ENCODE results near the gene CLP1.

CLP1 gene

DNA sequence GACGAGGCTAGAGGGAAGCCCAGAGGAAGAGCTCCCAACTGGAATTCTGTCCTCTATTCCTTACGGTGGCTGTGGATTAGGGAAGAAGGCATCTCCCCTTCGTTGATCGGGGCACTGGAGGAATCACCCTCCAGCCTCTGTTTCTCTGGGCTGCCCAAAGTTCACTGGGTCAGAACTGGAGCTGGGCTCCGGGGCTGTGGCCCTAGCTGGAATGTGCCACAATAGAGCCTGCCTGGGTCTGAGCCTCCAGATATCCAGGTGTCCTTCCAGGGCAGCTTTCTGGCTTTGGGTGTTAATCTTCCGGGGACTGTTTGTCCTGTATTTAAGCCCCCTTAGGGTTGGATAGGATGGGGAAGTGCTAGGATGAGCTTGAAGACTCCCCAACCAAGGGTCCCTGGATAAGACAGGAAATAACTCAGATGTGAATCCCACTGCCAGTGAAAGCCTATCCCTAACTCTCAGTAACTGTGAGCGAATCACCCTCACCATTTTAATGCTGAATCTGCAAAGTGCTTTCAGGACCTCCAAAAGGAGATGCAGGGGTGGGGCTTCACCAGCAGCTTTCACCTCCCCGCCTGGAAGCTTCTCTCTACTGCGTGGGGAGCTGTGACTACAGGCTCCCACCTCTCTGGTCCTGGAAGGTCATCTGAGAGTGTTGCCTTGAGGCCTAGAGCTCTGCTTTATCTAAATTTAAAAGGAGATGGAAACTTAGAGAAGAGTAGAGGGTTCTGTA is 17.3 kb upstream of the CLP1 start:
- no peaks in the 10 kb centered on the region for H3K9me3 ChIP-seq (ENCODE audit: insufficient read depth, low read depth, low read length)
- H3K27ac ChIP-seq (ENCODE audit: low read depth, low read length), result peak overlapping the region; percentile 96
- H3K23ac ChIP-seq (ENCODE audit: low read length), result no peak overlapping the region
- peak overlapping the region; percentile 78 for H4K91ac ChIP-seq (ENCODE audit: low read depth, low read length)
- WGBS (ENCODE audit: extremely low coverage, insufficient coverage, insufficient read length), result no CpG with 5 or more reads among the region's 9 CpGs
- H3K4ac ChIP-seq (ENCODE audit: low read depth, low read length), result peak overlapping the region; percentile 44
- no peaks in the 10 kb centered on the region for H3K27me3 ChIP-seq (ENCODE audit: insufficient read depth, low read length)
- peak overlapping the region; percentile 39 for H4K8ac ChIP-seq (ENCODE audit: low read depth, low read length)
- peaks cover 8 to 9% of the 10 kb centered on the region in 2 experiments for H3K36me3 ChIP-seq (ENCODE audit: control insufficient read depth in 1 of 2, insufficient read depth in 2 of 2, low read length in 2 of 2)
- peak overlapping the region; percentile 4 for H4K12ac ChIP-seq (ENCODE audit: low read depth, low read length)
- H2BK12ac ChIP-seq (ENCODE audit: low read length), result peak overlapping the region; percentile 25
- peak overlapping the region; percentile 63 for H3K9ac ChIP-seq (ENCODE audit: low read length)
- peaks cover 22% of the 10 kb centered on the region for H3K79me2 ChIP-seq (ENCODE audit: control insufficient read depth, insufficient read depth, low read length, poor library complexity)
- peak overlapping the region; percentile 59 for H3K4me3 ChIP-seq (ENCODE audit: low read depth, low read length)
- peak overlapping the region; percentile 33 for H2AK5ac ChIP-seq (ENCODE audit: low read length)
- peak overlapping the region; percentile 92 for H3K4me2 ChIP-seq (ENCODE audit: low read length)
- peak overlapping the region; percentile 67 for H2BK5ac ChIP-seq (ENCODE audit: low read depth, low read length, poor library complexity)
- peaks cover 18 to 22% of the 10 kb centered on the region in 2 experiments for H3K4me1 ChIP-seq (ENCODE audit: control insufficient read depth in 1 of 2, insufficient read depth in 2 of 2, low read length in 2 of 2)
- no peak overlapping the region for H2AFZ ChIP-seq (ENCODE audit: insufficient read depth, low read length, poor library complexity)
- peaks cover 29% of the 10 kb centered on the region for H3K79me1 ChIP-seq (ENCODE audit: low read length)
- H2BK120ac ChIP-seq (ENCODE audit: insufficient read depth, low read length, poor library complexity), result peak overlapping the region; percentile 82
- H3K18ac ChIP-seq (ENCODE audit: low read length), result peak overlapping the region; percentile 43
- DNase-seq, result no peak
- peak overlapping the region; percentile 58 for H3K14ac ChIP-seq (ENCODE audit: low read length)

DNA sequence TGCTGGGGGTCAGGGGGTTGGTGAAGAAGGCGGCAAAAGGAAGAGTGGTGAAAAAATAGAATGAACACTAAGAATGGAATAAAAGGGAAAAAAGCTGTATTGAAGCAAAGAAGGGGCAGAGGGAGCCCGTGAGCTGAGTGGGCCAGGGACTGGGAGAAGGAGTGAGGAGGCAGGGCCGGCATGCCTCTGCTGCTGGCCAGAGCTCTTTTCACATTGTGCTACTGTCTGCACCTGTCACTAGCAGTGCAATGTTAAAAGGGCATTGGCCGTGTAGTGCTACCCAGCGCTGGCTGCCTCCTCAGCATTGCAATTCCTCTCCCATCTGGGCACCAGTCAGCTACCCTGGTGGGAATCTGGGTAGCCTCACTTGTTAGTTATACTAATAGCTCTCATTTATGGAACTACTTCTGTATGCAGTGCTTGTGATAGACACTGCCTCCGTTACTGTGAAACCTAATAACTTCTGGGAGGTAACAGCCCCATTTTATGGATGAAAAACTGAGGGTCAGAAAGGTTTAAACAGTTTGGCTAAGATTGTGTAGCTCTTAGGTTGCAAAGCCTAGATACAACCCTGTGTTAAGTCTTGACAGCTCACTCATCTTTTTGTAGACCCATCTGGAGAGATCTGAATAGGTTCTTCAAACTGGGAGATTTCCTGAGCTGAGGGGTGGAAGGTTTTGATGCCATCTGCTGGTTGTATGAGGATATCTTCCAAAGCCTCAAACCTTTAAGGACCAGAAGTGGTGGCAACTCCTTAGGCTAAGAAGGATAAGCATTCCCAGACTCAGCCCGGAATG is 16.4 kb upstream of the CLP1 start:
- Histone ChIP-seq H2BK5ac (ENCODE audit: low read depth, low read length, poor library complexity) (no peak overlapping the region), H2AFZ (ENCODE audit: insufficient read depth, low read length, poor library complexity) (no peak overlapping the region), H4K8ac (ENCODE audit: low read depth, low read length) (no peak overlapping the region), H3K4me1 (ENCODE audit: control insufficient read depth in 1 of 2, insufficient read depth in 2 of 2, low read length in 2 of 2) (peaks cover 25 to 31% of the 10 kb centered on the region in 2 experiments), H4K12ac (ENCODE audit: low read depth, low read length) (no peak overlapping the region), H3K79me1 (ENCODE audit: low read length) (peaks cover 29% of the 10 kb centered on the region), H2BK12ac (ENCODE audit: low read length) (no peak overlapping the region), H3K27ac (ENCODE audit: low read depth, low read length) (no peak overlapping the region), H2AK5ac (ENCODE audit: low read length) (no peak overlapping the region), H4K91ac (ENCODE audit: low read depth, low read length) (no peak overlapping the region), H3K79me2 (ENCODE audit: control insufficient read depth, insufficient read depth, low read length, poor library complexity) (peaks cover 22% of the 10 kb centered on the region), H3K4me2 (ENCODE audit: low read length) (peak overlapping the region; percentile 92), H3K14ac (ENCODE audit: low read length) (no peak overlapping the region), H3K23ac (ENCODE audit: low read length) (no peak overlapping the region), H3K27me3 (ENCODE audit: insufficient read depth, low read length) (no peaks in the 10 kb centered on the region), H3K36me3 (ENCODE audit: control insufficient read depth in 1 of 2, insufficient read depth in 2 of 2, low read length in 2 of 2) (peaks cover 8 to 9% of the 10 kb centered on the region in 2 experiments), H3K9ac (ENCODE audit: low read length) (peak overlapping the region; percentile 4), H3K4me3 (ENCODE audit: low read depth, low read length) (no peak overlapping the region), H3K4ac (ENCODE audit: low read depth, low read length) (peak overlapping the region; percentile 44), H3K9me3 (ENCODE audit: insufficient read depth, low read depth, low read length) (no peaks in the 10 kb centered on the region), H3K18ac (ENCODE audit: low read length) (peak overlapping the region; percentile 12), H2BK120ac (ENCODE audit: insufficient read depth, low read length, poor library complexity) (no peak overlapping the region)
- DNase-seq, result peak; percentile 52 to 72
- WGBS (ENCODE audit: extremely low coverage, insufficient coverage, insufficient read length), result no CpG with 5 or more reads among the region's 7 CpGs

DNA sequence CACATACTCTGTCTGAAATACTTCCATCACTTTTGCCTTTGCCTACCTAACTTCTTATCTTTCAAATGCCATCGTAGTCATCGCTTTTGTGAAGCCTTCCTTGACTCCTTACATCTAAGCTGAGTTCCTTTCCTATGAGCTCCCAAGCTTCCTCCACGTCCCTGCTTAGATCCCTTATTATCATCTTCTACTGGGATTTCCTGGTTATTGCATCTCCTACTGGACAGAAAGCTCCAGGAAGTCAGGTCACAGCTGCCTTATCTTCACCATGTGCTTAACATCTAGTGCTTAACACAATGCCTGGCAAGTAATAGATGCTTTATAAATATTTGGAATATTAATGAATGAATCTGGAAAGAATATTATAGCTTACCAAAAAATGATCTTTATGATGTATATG is 13.8 kb upstream of the CLP1 start:
- Histone ChIP-seq H2BK120ac (ENCODE audit: insufficient read depth, low read length, poor library complexity) (no peak overlapping the region), H3K79me1 (ENCODE audit: low read length) (peaks cover 14% of the 10 kb centered on the region), H3K4ac (ENCODE audit: low read depth, low read length) (no peak overlapping the region), H3K18ac (ENCODE audit: low read length) (no peak overlapping the region), H4K8ac (ENCODE audit: low read depth, low read length) (no peak overlapping the region), H3K4me3 (ENCODE audit: low read depth, low read length) (no peak overlapping the region), H2AFZ (ENCODE audit: insufficient read depth, low read length, poor library complexity) (no peak overlapping the region), H2BK12ac (ENCODE audit: low read length) (no peak overlapping the region), H3K27me3 (ENCODE audit: insufficient read depth, low read length) (no peaks in the 10 kb centered on the region), H3K79me2 (ENCODE audit: control insufficient read depth, insufficient read depth, low read length, poor library complexity) (peaks cover 13% of the 10 kb centered on the region), H3K4me1 (ENCODE audit: control insufficient read depth in 1 of 2, insufficient read depth in 2 of 2, low read length in 2 of 2) (peaks cover 37 to 38% of the 10 kb centered on the region in 2 experiments), H2AK5ac (ENCODE audit: low read length) (no peak overlapping the region), H3K14ac (ENCODE audit: low read length) (no peak overlapping the region), H3K9me3 (ENCODE audit: insufficient read depth, low read depth, low read length) (no peaks in the 10 kb centered on the region), H4K91ac (ENCODE audit: low read depth, low read length) (no peak overlapping the region), H3K36me3 (ENCODE audit: control insufficient read depth in 1 of 2, insufficient read depth in 2 of 2, low read length in 2 of 2) (peaks cover 8 to 9% of the 10 kb centered on the region in 2 experiments), H3K9ac (ENCODE audit: low read length) (no peak overlapping the region), H3K23ac (ENCODE audit: low read length) (no peak overlapping the region), H3K27ac (ENCODE audit: low read depth, low read length) (no peak overlapping the region), H3K4me2 (ENCODE audit: low read length) (no peak overlapping the region), H4K12ac (ENCODE audit: low read depth, low read length) (no peak overlapping the region), H2BK5ac (ENCODE audit: low read depth, low read length, poor library complexity) (no peak overlapping the region)
- DNase-seq, result peak in 1 of 2 donors; percentile 53
- WGBS (ENCODE audit: extremely low coverage, insufficient coverage, insufficient read length), result no CpG with 5 or more reads among the region's 3 CpGs

DNA sequence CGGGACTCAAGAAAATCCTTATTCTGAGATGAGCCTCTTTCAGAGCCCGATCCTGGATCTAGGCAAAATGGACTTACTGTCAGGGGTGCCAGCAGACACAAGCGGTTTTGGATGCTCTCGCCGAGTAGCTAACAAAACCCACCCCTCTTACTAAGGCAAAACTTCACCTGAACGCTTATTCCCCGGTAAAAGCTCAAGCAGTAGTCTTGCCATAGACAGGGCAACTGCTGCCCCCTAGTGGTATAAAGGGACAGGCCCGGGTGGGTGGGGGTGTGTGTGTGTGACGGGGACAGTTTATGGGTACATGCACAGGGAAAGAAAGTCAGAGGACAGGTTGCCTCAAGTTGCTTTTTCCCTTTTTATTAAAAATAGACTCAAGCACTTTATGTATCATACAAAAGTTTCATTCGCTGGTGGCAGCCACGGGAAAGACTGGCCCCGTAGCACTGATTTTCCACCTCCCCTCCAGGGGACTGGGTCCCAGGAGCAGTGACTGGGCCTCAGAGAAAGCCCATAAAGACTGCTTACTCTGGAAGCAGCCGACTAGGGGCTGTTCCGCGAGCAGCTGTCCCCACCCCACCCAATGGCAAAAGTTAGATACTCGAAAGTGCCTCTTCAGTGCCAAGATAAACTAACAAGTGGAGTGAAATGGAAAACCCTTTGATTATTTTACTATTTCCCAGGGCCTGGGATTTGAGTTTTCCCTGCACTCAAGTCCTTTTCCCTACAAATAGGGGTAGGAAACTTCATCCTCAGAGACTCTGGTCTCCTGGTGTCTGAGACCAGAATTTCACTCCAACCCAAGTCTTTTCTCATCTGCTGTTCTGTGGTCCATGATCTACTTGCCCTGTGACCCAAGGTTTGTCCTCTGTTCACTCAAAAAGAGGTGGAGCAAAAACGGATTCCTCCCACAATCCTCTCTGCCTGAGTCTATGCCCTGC is 12.5 kb upstream of the CLP1 start:
- H3K4me3 ChIP-seq (ENCODE audit: low read depth, low read length), result no peak overlapping the region

More for the DNA sequence above, 12.5 kb upstream of the CLP1 start:
- no peak overlapping the region for H3K14ac ChIP-seq (ENCODE audit: low read length)
- no peak overlapping the region for H2BK12ac ChIP-seq (ENCODE audit: low read length)
- peaks cover 44 to 46% of the 10 kb centered on the region in 2 experiments for H3K4me1 ChIP-seq (ENCODE audit: control insufficient read depth in 1 of 2, insufficient read depth in 2 of 2, low read length in 2 of 2)
- no peak overlapping the region for H2BK5ac ChIP-seq (ENCODE audit: low read depth, low read length, poor library complexity)
- H2BK120ac ChIP-seq (ENCODE audit: insufficient read depth, low read length, poor library complexity), result no peak overlapping the region
- WGBS (ENCODE audit: extremely low coverage, insufficient coverage, insufficient read length), result no CpG with 5 or more reads among the region's 17 CpGs
- H3K79me2 ChIP-seq (ENCODE audit: control insufficient read depth, insufficient read depth, low read length, poor library complexity), result peaks cover 6% of the 10 kb centered on the region
- H3K23ac ChIP-seq (ENCODE audit: low read length), result no peak overlapping the region
- no peaks in the 10 kb centered on the region for H3K27me3 ChIP-seq (ENCODE audit: insufficient read depth, low read length)
- DNase-seq, result peak; percentile 52 to 87
- no peak overlapping the region for H3K18ac ChIP-seq (ENCODE audit: low read length)
- no peak overlapping the region for H4K12ac ChIP-seq (ENCODE audit: low read depth, low read length)
- no peak overlapping the region for H3K27ac ChIP-seq (ENCODE audit: low read depth, low read length)
- peaks cover 6% of the 10 kb centered on the region for H3K79me1 ChIP-seq (ENCODE audit: low read length)
- no peak overlapping the region for H3K4me2 ChIP-seq (ENCODE audit: low read length)
- H2AFZ ChIP-seq (ENCODE audit: insufficient read depth, low read length, poor library complexity), result no peak overlapping the region
- peaks cover 8 to 9% of the 10 kb centered on the region in 2 experiments for H3K36me3 ChIP-seq (ENCODE audit: control insufficient read depth in 1 of 2, insufficient read depth in 2 of 2, low read length in 2 of 2)
- no peak overlapping the region for H4K8ac ChIP-seq (ENCODE audit: low read depth, low read length)
- H3K9ac ChIP-seq (ENCODE audit: low read length), result no peak overlapping the region
- no peaks in the 10 kb centered on the region for H3K9me3 ChIP-seq (ENCODE audit: insufficient read depth, low read depth, low read length)
- no peak overlapping the region for H2AK5ac ChIP-seq (ENCODE audit: low read length)
- H3K4ac ChIP-seq (ENCODE audit: low read depth, low read length), result no peak overlapping the region
- H4K91ac ChIP-seq (ENCODE audit: low read depth, low read length), result no peak overlapping the region
